HepG2 (cell line): ENCODE data around the gene TLN1. TPM values are rescaled to one million over a fixed set of nuclear protein-coding genes. Genes with fewer than 3 reads are reported as not detected.

Experiments used
- AFF4 ChIP-seq: sonication (generic); formaldehyde crosslinking; IDR thresholded peaks from 2 replicates; pipeline ENCODE4 v1.4.0; 2020; ENCODE audit warnings: missing genetic modification reagents
- DNMT3B ChIP-seq: conservative IDR thresholded peaks from 2 replicates; pipeline ENCODE4 v1.6.1; 2016; ENCODE audit warnings: missing biosample characterization, control low read depth
- FOXK1 ChIP-seq: sonication (generic); formaldehyde crosslinking; IDR thresholded peaks from 2 replicates; pipeline ENCODE4 v1.4.0; 2020; ENCODE audit warnings: low read depth, missing genetic modification reagents, borderline replicate concordance
- FOXP1 ChIP-seq, 2 experiments: fragments of 450-650 bp in 1 of 2; IDR thresholded peaks; 2 replicates each; pipeline ENCODE4 v1.6.1; 2017 to 2018; ENCODE audit warnings: antibody characterized with exemption in 1 of 2
- GABPA ChIP-seq, 2 experiments: IDR thresholded peaks; 2 replicates each; pipeline ENCODE4 v1.6.1; 2011 to 2016; ENCODE audit warnings: low read depth in 2 of 2, low read length in 1 of 2, missing biosample characterization in 1 of 2, missing genetic modification characterization in 1 of 2
- HNF4A ChIP-seq: sonication (generic); formaldehyde crosslinking; IDR thresholded peaks from 2 replicates; pipeline ENCODE4 v1.4.0; 2020; ENCODE audit warnings: missing genetic modification reagents
- HNF4G ChIP-seq, 2 experiments: sonication (generic) in 1 of 2; formaldehyde crosslinking in 1 of 2; IDR thresholded peaks; 2 replicates each; pipeline versions ENCODE4 v1.4.0 to v1.6.1; 2011 to 2020; ENCODE audit warnings: borderline replicate concordance in 2 of 2, low read depth in 2 of 2, mild to moderate bottlenecking in 2 of 2, low read length in 1 of 2, missing genetic modification reagents in 1 of 2, moderate library complexity in 1 of 2
- IRX3 ChIP-seq: sonication (generic); formaldehyde crosslinking; IDR thresholded peaks from 2 replicates; pipeline ENCODE4 v1.8.1; 2023; ENCODE audit warnings: mild to moderate bottlenecking, low read depth, missing genetic modification reagents, borderline replicate concordance
- KDM4B ChIP-seq: sonication (generic); formaldehyde crosslinking; IDR thresholded peaks from 2 replicates; pipeline ENCODE4 v1.4.0; 2020; ENCODE audit warnings: missing genetic modification reagents
- MZF1 ChIP-seq: sonication (generic); formaldehyde crosslinking; IDR thresholded peaks from 2 replicates; pipeline ENCODE4 v1.8.1; 2023; ENCODE audit warnings: mild to moderate bottlenecking, missing genetic modification reagents, borderline replicate concordance
- POLR2AphosphoS2 ChIP-seq: IDR thresholded peaks from 2 replicates; pipeline ENCODE4 v1.6.1; 2011; ENCODE audit warnings: low read depth, low read length, improper control_type of control experiment
- RARA ChIP-seq: IDR thresholded peaks from 2 replicates; pipeline ENCODE4 v1.6.1; 2016; ENCODE audit warnings: missing genetic modification reagents, missing compliant biosample characterization
- TBX2 ChIP-seq: sonication (generic); formaldehyde crosslinking; IDR thresholded peaks from 2 replicates; pipeline ENCODE4 v1.5.0; 2020; ENCODE audit warnings: missing genetic modification reagents, mild to moderate bottlenecking, borderline replicate concordance
- TCF12 ChIP-seq, 2 experiments: fragments of 450-650 bp in 1 of 2; sonication (generic) in 1 of 2; formaldehyde crosslinking in 1 of 2; IDR thresholded peaks; 2 replicates each; pipeline versions ENCODE4 v1.6.1 to v1.8.0; 2017 to 2022; ENCODE audit warnings: antibody characterized with exemption in 1 of 2, mild to moderate bottlenecking in 1 of 2, missing genetic modification reagents in 1 of 2, moderate library complexity in 1 of 2
- TIGD3 ChIP-seq: sonication (generic); formaldehyde crosslinking; IDR thresholded peaks from 2 replicates; pipeline ENCODE4 v1.5.1; 2020; ENCODE audit warnings: mild to moderate bottlenecking, missing genetic modification reagents, borderline replicate concordance
- ZC3H13 ChIP-seq: sonication (generic); formaldehyde crosslinking; IDR thresholded peaks from 2 replicates; pipeline ENCODE4 v1.8.1; 2023; ENCODE audit warnings: mild to moderate bottlenecking, missing genetic modification reagents, moderate library complexity
- ZNF207 ChIP-seq: fragments of 450-650 bp; IDR thresholded peaks from 2 replicates; pipeline ENCODE4 v1.6.1; 2016; ENCODE audit warnings: antibody characterized with exemption, borderline replicate concordance
- ZNF274 ChIP-seq: sonication (generic); formaldehyde crosslinking; IDR thresholded peaks from 2 replicates; pipeline ENCODE4 v1.5.1; 2020; ENCODE audit warnings: mild to moderate bottlenecking, missing genetic modification reagents
- ZNF292 ChIP-seq: sonication (generic); formaldehyde crosslinking; IDR thresholded peaks from 2 replicates; pipeline ENCODE4 v1.8.1; 2022; ENCODE audit warnings: mild to moderate bottlenecking, low read depth, missing genetic modification reagents, borderline replicate concordance
- ZNF367 ChIP-seq: sonication (generic); formaldehyde crosslinking; IDR thresholded peaks from 2 replicates; pipeline ENCODE4 v1.4.0; 2020; ENCODE audit warnings: missing genetic modification reagents, borderline replicate concordance
- polyA plus RNA-seq, 8 experiments: library from polyadenylated mRNA; depleted of rRNA in 3 of 8; stranded (reverse) in 7 of 8; unstranded in 1 of 8; fragments of >200 nt; fragmentation: Illumina TruSeq in 4 of 8; extraction: Trizol in 4 of 8; gene quantifications; 2 replicates each; pipeline versions ENCODE4 v1.2.1 to v1.2.3, GENCODE V29; 2011 to 2016; ENCODE audit warnings: low read depth in 4 of 8, missing spikeins in 1 of 8, mixed read lengths in 1 of 8; ENCODE audit not compliant: insufficient read depth in 1 of 8
- total RNA-seq, 5 experiments: library from RNA; depleted of rRNA; stranded (reverse); fragments of >200 nt; fragmentation: Illumina TruSeq; extraction: Trizol; gene quantifications; 2 replicates each; pipeline ENCODE4 v1.2.3, GENCODE V29; 2016; ENCODE audit warnings: low read depth in 1 of 5
- TF ChIP-seq, protein P1 (sequence below): sonication (generic); formaldehyde crosslinking; IDR thresholded peaks from 2 replicates; pipeline ENCODE4 v1.4.0; 2020; ENCODE audit warnings: mild to moderate bottlenecking, low read depth, missing genetic modification reagents

TLN1 gene
- total and polyA plus RNA-seq, 2 of the 13 experiments (the other 11 are each of a cell fraction or from before 2014, with no cell fraction given): 35.2 to 51.8 TPM

GRCh38 chr9:35669331-35670145 lies 62.5 kb downstream of the TLN1 start (continued):
- no peak for TF ChIP-seq TIGD3 (CRISPR knock-in tag)
- TF ChIP-seq HNF4G (IDR thresholded peaks at IDR 0.05; ENCODE audit: borderline replicate concordance, low read depth, low read length): peak; percentile 89
- TF ChIP-seq HNF4G (CRISPR knock-in tag; IDR thresholded peaks at IDR 0.05; ENCODE audit: borderline replicate concordance, low read depth): peak; percentile 83; the same call in 1 of the 2 replicates
- TF ChIP-seq MZF1 (CRISPR knock-in tag): no peak
- TF ChIP-seq FOXK1 (CRISPR knock-in tag): no peak; the same call in 1 of the 2 replicates
- TF ChIP-seq ZNF292 (CRISPR knock-in tag): peak; percentile 72; the same call in 1 of the 2 replicates
- TF ChIP-seq FOXP1 (IDR thresholded peaks at IDR 0.05): no peak
- peak; percentile 38; the same call in 1 of the 2 replicates for TF ChIP-seq FOXP1 (CRISPR knock-in tag; IDR thresholded peaks at IDR 0.05)
- TF ChIP-seq ZNF367 (CRISPR knock-in tag): no peak
- no peak for TF ChIP-seq AFF4 (CRISPR knock-in tag)
- no peak for TF ChIP-seq IRX3 (CRISPR knock-in tag)
- TF ChIP-seq GABPA (IDR thresholded peaks at IDR 0.05; ENCODE audit: low read depth, low read length): no peak
- TF ChIP-seq GABPA (CRISPR knock-in tag; IDR thresholded peaks at IDR 0.05; ENCODE audit: low read depth): no peak
- peak; percentile 63; the same call in 1 of the 2 replicates for TF ChIP-seq RARA
- TF ChIP-seq TCF12 (IDR thresholded peaks at IDR 0.05): no peak
- no peak for TF ChIP-seq TCF12 (CRISPR knock-in tag; IDR thresholded peaks at IDR 0.05)
- TF ChIP-seq ZC3H13 (CRISPR knock-in tag): no peak
- no peak for TF ChIP-seq ZNF274 (CRISPR knock-in tag)
- peak; percentile 93 for TF ChIP-seq HNF4A (CRISPR knock-in tag)
- no peak for TF ChIP-seq ZNF207
- TF ChIP-seq POLR2AphosphoS2: no peak
- TF ChIP-seq, protein P1, sequence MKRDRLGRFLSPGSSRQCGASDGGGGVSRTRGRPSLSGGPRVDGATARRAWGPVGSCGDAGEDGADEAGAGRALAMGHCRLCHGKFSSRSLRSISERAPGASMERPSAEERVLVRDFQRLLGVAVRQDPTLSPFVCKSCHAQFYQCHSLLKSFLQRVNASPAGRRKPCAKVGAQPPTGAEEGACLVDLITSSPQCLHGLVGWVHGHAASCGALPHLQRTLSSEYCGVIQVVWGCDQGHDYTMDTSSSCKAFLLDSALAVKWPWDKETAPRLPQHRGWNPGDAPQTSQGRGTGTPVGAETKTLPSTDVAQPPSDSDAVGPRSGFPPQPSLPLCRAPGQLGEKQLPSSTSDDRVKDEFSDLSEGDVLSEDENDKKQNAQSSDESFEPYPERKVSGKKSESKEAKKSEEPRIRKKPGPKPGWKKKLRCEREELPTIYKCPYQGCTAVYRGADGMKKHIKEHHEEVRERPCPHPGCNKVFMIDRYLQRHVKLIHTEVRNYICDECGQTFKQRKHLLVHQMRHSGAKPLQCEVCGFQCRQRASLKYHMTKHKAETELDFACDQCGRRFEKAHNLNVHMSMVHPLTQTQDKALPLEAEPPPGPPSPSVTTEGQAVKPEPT (CRISPR knock-in tag): no peak
- TF ChIP-seq TBX2: peak; percentile 53; the same call in 1 of the 2 replicates
- TF ChIP-seq DNMT3B (CRISPR knock-in tag): no peak; the same call in 1 of the 2 replicates
- peak; percentile 87; the same call in 1 of the 2 replicates for TF ChIP-seq KDM4B (CRISPR knock-in tag)
